ENCODE measurements around the gene CCL13.

The CCL13 gene

GRCh38 chr17:34384271-34384670 is 28.0 kb downstream of the CCL13 start:
- TF ChIP-seq POLR2A (IDR thresholded peaks at IDR 0.05; ENCODE audit: extremely low read depth, insufficient read length), result no peak
- no peak for TF ChIP-seq MYC (IDR thresholded peaks at IDR 0.05; ENCODE audit: low read depth, low read length)
- no peak for TF ChIP-seq MAX (IDR thresholded peaks at IDR 0.05; ENCODE audit: low read depth, low read length)
- no peak for DNase-seq (ENCODE audit: low read depth)
- H3K4me3 ChIP-seq (ENCODE audit: low read depth, low read length), result no peak overlapping the region

GRCh38 chr17:34384822-34385605 is 28.7 kb downstream of the CCL13 start:
- no peak for DNase-seq (ENCODE audit: low read depth)
- no peak overlapping the region for H3K4me3 ChIP-seq (ENCODE audit: low read depth, low read length)
- TF ChIP-seq CTCF (IDR thresholded peaks at IDR 0.05; ENCODE audit: low read depth, low read length) (no peak), MAX (IDR thresholded peaks at IDR 0.05; ENCODE audit: low read depth, low read length) (no peak), MYC (IDR thresholded peaks at IDR 0.05; ENCODE audit: low read depth, low read length) (no peak), POLR2A (IDR thresholded peaks at IDR 0.05; ENCODE audit: extremely low read depth, insufficient read length) (no peak)

- no peak overlapping the region for H3K4me3 ChIP-seq (ENCODE audit: low read depth, low read length)
- TF ChIP-seq CTCF (IDR thresholded peaks at IDR 0.05; ENCODE audit: low read depth, low read length) (no peak), MAX (IDR thresholded peaks at IDR 0.05; ENCODE audit: low read depth, low read length) (no peak), MYC (IDR thresholded peaks at IDR 0.05; ENCODE audit: low read depth, low read length) (no peak), POLR2A (IDR thresholded peaks at IDR 0.05; ENCODE audit: extremely low read depth, insufficient read length) (no peak)
- DNase-seq (ENCODE audit: low read depth), result no peak
Observed at GRCh38 chr17:34386343-34386696, 30.0 kb downstream of the CCL13 start.

GRCh38 chr17:34386697-34387550 is 30.6 kb downstream of the CCL13 start:
- TF ChIP-seq MAX (IDR thresholded peaks at IDR 0.05; ENCODE audit: low read depth, low read length) (peak; percentile 40), POLR2A (IDR thresholded peaks at IDR 0.05; ENCODE audit: extremely low read depth, insufficient read length) (no peak)
- DNase-seq (ENCODE audit: low read depth), result peak; percentile 82
- H3K4me3 ChIP-seq (ENCODE audit: low read depth, low read length), result no peak overlapping the region

- no peak for DNase-seq (ENCODE audit: low read depth)
- H3K4me3 ChIP-seq (ENCODE audit: low read depth, low read length), result no peak overlapping the region
- TF ChIP-seq MAX (IDR thresholded peaks at IDR 0.05; ENCODE audit: low read depth, low read length), result no peak
- TF ChIP-seq POLR2A (IDR thresholded peaks at IDR 0.05; ENCODE audit: extremely low read depth, insufficient read length), result no peak
Observed at GRCh38 chr17:34387566-34387965, 31.3 kb downstream of the CCL13 start.

GRCh38 chr17:34389126-34389750 is 33.0 kb downstream of the CCL13 start:
- no peak overlapping the region for H3K4me3 ChIP-seq (ENCODE audit: low read depth, low read length)
- DNase-seq (ENCODE audit: low read depth), result no peak
- TF ChIP-seq MAX (IDR thresholded peaks at IDR 0.05; ENCODE audit: low read depth, low read length), result no peak

- no peak overlapping the region for H3K4me3 ChIP-seq (ENCODE audit: low read depth, low read length)
- TF ChIP-seq POLR2A (IDR thresholded peaks at IDR 0.05; ENCODE audit: extremely low read depth, insufficient read length) (no peak), CTCF (IDR thresholded peaks at IDR 0.05; ENCODE audit: low read depth, low read length) (no peak), MYC (IDR thresholded peaks at IDR 0.05; ENCODE audit: low read depth, low read length) (no peak), MAX (IDR thresholded peaks at IDR 0.05; ENCODE audit: low read depth, low read length) (no peak)
- no peak for DNase-seq (ENCODE audit: low read depth)
Observed at GRCh38 chr17:34390649-34391048, 34.4 kb downstream of the CCL13 start.
